Raji (cell line): ENCODE results near the gene ADRM1.

ENCODE experiments used
- POLR2A ChIP-seq: IDR thresholded peaks from 2 replicates; pipeline ENCODE4 v1.6.1; 2011; ENCODE audit warnings: low read depth, low read length, control low read depth; ENCODE audit not compliant: insufficient read depth

ADRM1 gene

DNA sequence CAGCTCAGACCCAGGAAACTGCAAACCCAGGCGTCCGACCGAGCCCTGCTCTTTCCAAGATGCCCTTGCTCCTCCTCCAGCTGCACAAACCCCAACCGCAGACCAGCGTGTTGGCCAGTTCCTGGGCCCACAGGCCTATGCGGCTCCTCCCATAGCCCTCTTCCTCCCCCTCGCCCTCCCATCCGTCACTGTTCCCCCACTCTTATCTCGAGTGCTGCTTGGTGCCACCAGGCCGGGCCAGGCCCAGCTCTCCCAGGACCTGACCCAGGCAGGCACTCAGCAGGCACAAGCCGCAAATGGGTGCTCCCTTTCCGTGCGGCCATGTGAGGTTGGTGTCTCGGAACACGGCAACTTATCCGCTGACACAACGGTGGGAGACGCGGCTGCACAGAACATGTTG lies 28.6 kb downstream of the ADRM1 start:
- TF ChIP-seq POLR2A = no peak

DNA sequence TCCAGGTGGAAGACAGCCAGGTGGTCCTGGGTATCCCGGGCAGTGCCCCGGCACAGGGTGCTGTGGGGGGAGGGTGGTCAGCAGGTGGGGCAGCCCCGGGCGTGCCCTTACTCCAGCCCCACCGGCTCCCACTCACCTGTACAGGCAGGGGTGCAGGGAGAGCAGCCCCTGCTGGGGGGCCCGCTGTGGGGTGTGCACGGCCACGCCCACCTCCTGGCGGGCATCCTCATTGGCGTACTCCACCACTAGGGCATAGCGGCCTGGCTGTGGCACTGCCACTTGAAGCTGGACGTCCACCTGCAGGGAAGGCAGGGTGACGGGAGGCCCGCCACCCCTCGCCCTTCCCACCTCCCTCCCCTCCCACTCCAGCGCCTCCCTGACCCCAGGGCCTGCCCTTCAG lies 29.6 kb downstream of the ADRM1 start:
- no peak for TF ChIP-seq POLR2A

DNA sequence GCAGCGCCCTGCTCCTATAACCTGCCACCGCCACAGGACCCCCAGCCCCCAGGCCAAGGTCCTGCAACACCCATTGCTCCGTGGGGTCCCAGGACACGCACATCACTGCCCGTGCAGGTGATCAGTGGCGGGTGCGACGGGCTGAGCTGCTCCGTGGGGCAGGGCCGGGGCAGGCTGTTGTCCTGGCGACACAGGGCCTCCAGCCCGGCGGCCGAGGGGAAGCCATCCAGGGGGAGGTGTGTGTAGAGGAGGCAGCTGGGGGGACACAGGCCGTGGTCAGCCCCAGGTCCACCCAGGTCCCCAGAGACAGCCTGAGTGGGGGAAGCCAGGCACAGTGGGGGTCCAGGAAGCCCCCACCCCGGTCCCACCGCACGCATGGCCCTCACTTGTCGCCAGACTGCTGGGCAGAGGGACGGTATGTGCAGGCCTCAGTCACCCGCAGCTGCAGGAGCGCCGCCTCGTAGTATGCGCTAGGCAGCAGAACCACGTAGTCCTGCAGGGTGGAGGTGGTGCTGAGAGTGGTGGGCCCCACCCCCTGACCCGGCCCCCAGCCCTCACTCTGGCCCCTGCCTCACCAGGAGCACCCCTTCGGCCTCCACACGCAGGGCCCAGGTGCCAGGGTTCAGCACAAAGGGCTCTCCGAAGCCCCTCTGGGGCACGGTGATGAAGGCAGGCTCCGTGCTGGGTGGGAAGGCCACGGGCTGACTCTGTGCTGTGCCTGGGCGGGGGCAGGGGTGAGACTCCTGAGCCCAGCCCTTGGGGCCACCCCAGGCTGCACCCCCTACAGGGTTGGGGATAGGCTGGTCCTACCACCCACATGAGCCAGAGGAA lies 30.4 kb downstream of the ADRM1 start:
- TF ChIP-seq POLR2A = no peak

DNA sequence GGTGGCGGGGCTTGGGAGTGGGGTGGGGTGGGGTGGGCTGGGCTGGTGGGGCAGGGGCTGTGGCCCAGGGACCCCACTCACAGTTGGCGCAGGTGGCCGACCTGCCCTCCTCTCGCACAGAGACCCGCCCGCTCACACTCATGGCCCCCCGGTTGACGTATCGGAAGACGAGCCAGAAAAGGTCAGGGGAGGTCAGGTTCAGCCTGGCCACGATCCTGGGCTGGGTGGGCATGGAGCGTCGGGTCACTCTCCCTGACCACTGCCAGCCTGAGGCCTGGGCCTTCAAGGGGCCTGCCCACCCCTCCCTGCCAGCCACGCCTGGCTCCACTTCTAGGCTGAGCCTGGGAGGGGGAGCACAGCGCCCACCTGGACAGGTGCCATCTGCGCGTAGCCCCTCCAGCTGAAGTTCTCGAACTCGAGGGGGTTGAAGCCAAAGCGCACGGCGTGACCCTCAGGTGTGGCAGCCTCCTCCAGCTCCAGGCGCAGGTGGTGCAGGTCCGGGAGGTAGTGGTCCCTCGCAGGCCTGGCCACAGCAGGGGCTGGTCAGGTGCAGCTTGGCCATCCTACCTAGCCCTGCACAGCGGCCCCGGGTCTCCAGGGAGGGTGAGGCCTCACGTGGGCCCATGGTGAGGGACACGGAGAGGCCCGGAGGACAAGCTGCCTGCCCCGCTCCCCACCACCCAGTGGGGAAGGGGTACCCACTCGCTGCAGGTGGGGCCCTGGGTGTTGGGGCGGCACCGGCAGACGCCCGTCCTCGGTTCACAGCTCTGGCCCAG lies 31.2 kb downstream of the ADRM1 start:
- no peak for TF ChIP-seq POLR2A

DNA sequence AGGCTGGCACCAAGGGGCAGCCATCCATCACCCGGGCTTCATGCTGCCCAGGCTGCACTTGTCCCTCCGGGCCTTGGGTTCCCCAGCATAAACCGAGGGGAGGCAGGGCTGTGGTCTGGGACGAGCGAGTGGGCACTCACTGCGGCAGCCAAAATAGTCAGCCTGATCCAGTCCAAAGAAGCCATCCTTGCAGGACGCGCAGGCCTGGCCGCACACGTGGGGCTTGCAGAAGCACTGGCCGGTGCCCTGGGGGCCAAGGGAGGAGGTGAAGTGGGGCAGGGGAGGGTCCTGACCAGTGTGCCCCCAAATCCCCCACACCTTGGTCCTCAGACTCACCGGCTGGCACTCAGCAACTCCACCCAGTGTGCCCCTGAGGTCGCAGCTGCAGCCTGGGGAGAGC lies 32.1 kb downstream of the ADRM1 start:
- no peak for TF ChIP-seq POLR2A

DNA sequence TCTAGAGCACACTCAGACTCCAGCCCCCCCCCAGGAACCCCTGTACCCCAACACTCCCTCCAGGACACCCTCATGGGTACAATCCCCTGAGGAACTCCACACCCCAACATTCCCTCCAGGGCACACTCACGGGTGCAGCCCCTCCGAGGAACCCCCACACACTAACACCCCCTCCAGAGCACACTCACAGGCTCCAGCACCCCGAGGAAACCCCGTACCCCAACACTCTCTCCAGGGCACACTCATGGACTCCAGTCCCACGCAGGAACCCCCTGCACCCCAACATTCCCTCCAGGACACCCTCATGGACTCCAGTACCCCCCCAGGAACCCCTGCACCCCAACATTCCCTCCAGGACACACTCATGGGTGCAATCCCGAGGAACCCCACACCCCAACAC lies 32.7 kb downstream of the ADRM1 start:
- TF ChIP-seq POLR2A = no peak

DNA sequence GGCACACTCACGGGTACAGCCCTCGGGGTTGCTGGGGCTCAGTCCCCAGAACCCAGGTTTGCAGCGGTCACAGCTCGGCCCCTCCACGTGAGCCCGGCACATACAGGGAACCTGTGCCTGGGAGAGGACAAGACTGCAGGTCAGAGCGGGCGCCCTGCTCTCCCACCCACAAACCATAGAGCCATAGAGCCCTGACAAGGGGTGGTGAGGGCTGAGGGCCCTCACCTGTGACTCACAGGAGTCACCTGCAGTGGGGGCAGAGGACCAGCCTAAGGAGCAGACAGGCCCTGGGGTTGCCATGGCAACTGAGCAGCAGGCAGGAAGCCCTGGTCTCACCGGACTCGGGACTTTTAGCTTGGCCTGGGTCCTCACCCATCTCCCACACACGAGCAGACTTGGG lies 33.5 kb downstream of the ADRM1 start:
- TF ChIP-seq POLR2A = no peak

DNA sequence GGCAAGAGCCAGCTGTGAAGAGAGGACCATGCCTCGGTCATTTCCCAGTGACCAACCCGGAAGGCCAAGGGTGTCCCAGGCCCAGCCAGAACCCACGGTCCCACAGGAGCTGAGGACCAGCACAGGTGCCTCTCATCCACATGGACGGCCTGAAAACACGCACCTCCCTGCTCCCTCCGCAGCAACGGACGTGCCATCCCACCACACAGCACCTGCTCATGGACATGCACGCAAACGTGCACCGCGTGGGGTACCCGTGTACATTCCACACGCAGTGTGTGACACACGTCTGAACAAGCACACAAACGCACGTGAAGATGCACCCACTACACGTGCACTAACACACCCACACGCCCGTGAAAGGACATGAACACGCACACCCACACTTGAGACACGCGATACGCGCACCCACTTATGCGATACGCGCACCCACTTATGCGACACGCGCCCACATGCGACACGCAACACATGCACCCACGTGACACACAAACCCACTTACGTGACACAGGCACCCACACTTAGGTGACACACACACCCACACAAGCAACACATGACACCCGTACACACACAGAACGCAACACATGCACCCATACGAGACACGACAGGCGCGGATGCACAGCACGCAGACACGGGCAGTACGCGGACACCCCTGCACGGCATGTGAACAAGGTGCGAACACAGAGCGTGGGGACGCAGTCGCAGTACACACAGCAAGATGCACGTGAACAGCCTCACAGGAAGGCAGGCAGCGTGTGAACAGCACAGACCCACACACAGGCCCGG lies 34.2 kb downstream of the ADRM1 start:
- no peak for TF ChIP-seq POLR2A

DNA sequence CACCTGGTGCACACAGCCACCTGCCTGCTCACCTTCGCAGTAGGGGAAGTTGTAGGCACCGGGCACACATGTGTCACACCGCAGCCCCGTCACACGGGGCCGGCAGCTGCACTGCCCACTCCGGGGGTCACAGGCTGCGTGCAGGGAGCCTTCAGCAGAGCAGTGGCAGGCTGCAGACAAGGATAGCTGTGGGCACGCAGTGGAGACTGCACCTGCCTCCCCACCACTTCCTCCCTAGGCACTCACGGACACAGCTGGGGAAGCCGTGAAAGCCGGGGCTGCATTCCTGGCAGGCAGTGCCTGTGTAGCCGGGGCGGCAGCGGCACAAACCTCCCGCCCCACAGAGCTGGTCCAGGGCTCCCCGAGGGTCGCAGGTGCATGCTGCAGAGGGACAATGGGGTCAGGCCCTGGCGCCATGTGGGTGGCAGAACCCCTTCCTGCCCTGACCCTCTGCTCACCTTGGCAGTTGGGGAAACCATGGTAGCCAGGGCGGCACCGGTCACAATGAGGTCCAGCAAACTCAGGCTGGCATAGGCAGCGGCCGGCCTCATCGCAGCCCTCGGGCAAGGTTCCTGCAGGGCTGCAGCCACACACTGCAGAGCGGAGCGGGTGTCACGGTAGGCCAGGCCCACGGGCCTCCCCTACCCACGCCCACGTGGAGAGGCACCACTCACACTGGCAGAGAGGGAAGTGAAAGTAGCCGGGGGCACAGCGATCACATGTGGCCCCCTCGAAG lies 34.9 kb downstream of the ADRM1 start:
- TF ChIP-seq POLR2A = no peak

DNA sequence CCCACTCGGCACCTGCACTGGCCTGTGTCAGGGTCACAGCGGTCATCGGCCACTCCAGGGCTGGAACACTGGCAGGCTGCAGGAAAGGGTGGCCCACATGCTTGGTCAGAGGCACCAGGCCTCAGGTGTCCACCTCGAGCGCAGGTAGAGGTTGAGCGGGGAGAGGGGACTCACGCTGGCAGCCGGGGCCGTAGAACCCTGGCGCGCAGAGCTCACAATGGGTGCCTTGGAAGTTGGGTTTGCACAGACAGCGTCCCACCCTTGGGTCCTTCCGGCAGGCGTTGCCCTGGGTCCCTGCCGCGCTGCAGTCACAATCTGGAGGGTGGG lies 35.5 kb downstream of the ADRM1 start:
- TF ChIP-seq POLR2A = no peak

DNA sequence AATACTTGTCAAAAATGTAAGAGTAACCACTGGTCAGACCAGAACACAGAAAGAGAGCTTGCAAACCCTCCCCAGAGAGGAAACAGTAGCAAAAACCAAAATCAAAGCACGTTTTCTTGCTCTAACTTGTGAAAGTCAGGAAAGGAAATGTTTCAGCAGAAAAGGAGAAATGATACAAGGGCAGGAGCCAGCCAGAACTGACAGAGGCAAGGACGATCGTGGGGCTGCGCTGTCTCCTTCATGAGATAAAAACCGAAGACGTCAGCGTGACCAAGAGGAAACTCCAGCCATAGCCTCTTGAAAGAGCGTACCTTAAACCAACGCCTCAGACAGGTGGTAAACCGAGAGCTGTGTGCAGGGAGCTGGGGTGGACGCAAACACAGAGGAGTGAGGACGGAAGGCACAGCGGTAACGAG lies 36.9 kb downstream of the ADRM1 start:
- peak; percentile 37; the same call in 1 of the 2 replicates for TF ChIP-seq POLR2A

DNA sequence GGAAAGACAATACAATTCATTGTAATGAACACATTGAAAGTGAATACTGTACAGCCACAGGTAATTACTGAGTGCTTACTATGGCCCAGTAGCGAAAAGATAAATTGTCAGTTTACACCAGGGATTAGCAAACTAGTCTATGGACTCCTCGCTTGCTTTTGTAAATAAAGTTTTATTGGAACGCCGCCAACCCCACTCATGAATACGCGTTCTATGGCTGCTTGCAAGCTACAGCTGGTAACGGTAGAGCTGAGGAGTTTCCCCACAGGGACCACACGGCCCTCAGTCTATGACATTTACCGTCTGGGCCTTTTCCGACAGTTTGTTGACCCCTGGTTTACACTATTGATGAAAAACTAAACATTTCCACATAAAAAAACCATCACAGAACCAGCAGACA lies 40.1 kb downstream of the ADRM1 start:
- no peak for TF ChIP-seq POLR2A

DNA sequence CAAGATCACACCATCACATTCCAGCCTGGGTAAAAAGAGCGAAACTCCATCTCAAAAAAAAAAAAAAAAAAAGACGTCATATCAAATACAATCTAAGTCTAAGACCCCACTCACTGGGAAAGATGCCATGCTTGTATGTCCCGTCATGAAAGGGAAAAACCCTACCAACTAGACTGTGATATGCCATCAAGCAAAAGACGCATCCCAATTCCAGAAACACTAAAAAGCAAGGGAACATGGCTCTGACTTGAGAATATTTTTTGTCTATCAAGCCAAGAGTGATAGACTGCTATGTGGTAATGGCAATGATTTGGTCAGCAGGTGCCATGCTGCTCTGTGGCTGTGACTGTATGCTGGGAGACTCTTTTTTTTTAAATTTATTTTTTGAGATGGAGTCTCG lies 41.3 kb downstream of the ADRM1 start:
- TF ChIP-seq POLR2A = no peak

DNA sequence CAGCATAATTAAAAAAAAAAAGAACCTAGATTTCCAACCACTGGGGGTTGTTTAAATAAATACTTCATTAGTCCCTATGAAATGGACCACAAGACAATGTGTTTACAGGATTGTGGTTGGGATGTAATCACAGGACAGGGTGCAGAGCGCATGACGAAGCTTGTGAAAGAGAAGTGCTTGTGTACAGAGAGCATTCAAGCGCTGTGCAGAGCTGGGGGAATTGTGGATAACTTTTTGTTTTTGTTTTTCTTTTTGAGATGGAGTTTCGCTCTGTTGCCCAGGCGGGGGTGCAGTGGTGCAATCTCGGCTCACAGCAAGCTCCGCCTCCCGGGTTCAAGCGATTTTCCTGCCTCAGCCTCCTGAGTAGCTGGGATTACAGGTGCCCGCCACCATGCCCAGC lies 42.0 kb downstream of the ADRM1 start:
- TF ChIP-seq POLR2A = no peak
